NCI-H510A treated with DMSO at 0.1 percent for 48 hours (cell line): Measurements from ENCODE around the gene TSC1.

Experiments used
- DNase-seq: peaks from one replicate; lab custom pipeline; 2025; lab: John Stamatoyannopoulos, UW

The TSC1 gene

GRCh38 chr9:132861666-132862065 is 82.8 kb downstream of the TSC1 start:
- no peak for DNase-seq

GRCh38 chr9:132858751-132859150 is 85.7 kb downstream of the TSC1 start:
- no peak for DNase-seq

- no peak for DNase-seq
Measured at GRCh38 chr9:132857616-132858342, 86.6 kb downstream of the TSC1 start.

GRCh38 chr9:132857031-132857430 is 87.4 kb downstream of the TSC1 start:
- no peak for DNase-seq

GRCh38 chr9:132855904-132856303 is 88.5 kb downstream of the TSC1 start:
- no peak for DNase-seq

GRCh38 chr9:132854832-132855231 is 89.6 kb downstream of the TSC1 start:
- no peak for DNase-seq

- DNase-seq, result no peak
Measured at GRCh38 chr9:132853482-132853881, 90.9 kb downstream of the TSC1 start.

- no peak for DNase-seq
Measured at GRCh38 chr9:132849185-132849706, 95.2 kb downstream of the TSC1 start.

- DNase-seq, result no peak
Measured at GRCh38 chr9:132846918-132847515, 97.4 kb downstream of the TSC1 start.

GRCh38 chr9:132846109-132846917 is 98.1 kb downstream of the TSC1 start:
- no peak for DNase-seq

GRCh38 chr9:132842124-132843044 is 102.0 kb downstream of the TSC1 start:
- DNase-seq, result no peak
